Left cardiac atrium (tissue), 4 donors: ENCODE measurements around the gene CNKSR1. TPM values are rescaled to one million over a fixed set of nuclear protein-coding genes. Genes with fewer than 3 reads are reported as not detected.

ENCODE experiments used
- ATAC-seq, 2 donors: fragments of 200-7000 bp; cut with Tn5 transposase; one replicate each; pipeline ENCODE4 v1.9.1; 2020; ENCODE audit warnings: mild to moderate bottlenecking in 2 of 2, moderate library complexity in 2 of 2
- DNase-seq: peaks from one replicate; pipeline ENCODE4 v3.0.0-alpha.2; 2020
- intact Hi-C, 2 donors: fragments of 100-400 bp; cut with DNase I; formaldehyde crosslinking; loops; one replicate each; pipeline versions ENCODE4 v1.14.1 to v1.15.1; 2022 to 2023
- total RNA-seq, 2 donors: library from RNA; stranded (reverse); fragmentation: NEBNext Ultra II Directional; extraction: Animal tissue kit (Norgen Biotek cat#: 25700); gene quantifications; one replicate each; pipeline ENCODE4 v1.2.1, GENCODE V29; 2021
- donor health status: DM: no; HTN: yes; CAD: no.
- donor health status: DM: no; HTN: yes; CAD: no; lungs with severe emphysema.
- donor health status: DM: yes; HTN: yes; CAD: no.
- donor health status: Dilated cardiomyopathy.

Gene CNKSR1
- total RNA-seq, 2 donors from 2014 or later = 0.60 to 0.85 TPM

DNA sequence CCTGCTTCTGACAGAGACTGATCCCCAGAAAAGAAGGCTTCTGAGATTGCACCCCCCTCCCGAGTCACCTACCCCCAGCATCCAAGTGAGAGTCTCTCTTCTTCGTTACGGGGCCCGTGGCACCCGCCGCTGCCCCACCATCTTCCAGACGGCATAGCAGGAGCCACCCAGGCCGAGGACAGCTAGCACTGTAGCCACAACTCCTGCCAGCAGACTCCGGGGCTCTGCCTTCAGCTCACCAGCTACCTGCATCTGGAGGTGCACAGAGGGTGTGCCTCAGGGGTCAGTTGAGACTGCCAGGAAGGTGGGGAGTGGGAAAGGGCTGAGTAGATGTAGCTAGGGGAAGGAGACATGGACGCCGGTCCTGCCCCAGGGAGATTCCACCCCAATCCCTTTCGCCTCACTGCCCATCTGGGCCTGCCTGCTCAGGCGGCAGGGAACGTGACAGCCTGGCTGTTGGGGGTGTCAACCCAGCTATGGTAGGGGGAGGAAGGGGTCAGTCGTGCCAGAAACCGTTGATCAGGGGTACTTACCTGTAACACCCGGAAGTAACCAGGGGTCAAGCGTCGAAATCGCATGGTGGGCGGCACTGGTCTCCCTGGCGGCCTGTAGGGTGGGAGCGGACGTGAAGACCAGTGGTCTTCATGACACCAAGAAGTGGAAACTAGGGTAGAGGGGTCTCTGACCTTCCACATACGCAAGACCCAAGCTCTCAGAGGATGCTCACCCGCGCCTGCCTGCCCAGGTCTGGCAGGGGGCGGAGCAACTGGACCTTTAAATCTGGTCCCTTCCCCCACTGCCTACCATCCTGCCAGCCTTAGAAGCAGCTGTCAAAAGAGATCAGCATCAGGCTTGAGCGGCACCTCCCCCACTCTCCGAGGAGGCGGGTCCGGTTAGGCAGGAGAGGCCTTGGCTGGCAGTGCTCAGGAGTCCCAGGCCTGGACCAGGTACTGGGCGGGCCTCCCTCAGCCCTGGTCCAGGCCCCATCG, 5.9 kb upstream of the CNKSR1 start, which contains the start of gene ZNF593OS:
Gene ZNF593OS (minus strand): TSS at position 749 of the 989 bp plus-strand sequence. CDS start 171 bp downstream, at position 578.
- ATAC-seq (no peak), DNase-seq (no peak)
- intact Hi-C loops = loop anchor here in 1 of 2 donors (5.0 kb wide), 1 partner anchor 61 kb away; the partner anchor contains the start of gene CEP85

DNA sequence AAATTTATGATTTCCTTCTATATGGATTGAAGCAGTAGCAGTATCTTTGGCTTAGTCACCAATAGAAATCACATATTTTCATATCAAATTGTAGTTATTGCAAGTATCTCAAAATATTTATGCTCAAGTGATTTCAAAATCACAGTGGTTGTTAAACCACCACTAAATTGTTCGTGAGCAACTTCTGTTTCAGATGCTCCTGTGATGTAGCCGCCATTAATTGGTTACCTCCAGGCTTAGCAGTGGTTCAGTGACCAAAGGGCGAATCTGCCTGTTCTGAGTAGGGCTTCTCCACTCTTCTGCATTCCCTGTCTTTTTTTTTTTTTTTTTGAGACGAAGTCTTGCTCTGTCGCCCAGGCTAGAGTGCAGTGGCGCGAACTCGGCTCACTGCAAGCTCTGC, 1.9 kb upstream of the CNKSR1 start:
- no peak for ATAC-seq
- intact Hi-C loops = no loop called here
- DNase-seq = no peak

DNA sequence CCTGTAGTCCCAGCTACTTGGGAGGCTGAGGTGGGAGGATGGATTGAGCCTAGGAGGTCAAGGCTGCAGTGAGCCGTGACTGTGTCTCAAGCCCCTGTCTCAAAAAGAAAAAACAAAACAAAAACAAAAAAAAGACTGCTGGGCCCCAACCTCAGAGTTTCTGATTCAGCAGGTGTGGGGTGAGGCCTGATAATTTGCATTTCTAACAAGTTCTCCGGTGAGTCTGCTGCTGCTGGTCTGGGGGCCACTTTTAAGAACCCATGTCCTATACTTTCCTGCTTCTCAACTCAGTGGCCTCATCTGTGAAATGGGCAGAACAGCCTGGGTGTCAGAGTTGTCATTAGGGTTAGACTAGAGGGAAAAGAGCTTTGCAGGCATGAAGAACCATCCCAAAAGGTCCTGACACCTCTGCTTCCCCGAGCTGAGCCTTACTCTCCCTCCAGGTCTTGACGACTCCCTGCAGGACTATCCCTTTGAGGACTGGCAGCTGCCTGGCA, 2.8 kb downstream of the CNKSR1 start:
- DNase-seq = no peak
- ATAC-seq = no peak
- intact Hi-C loops = no loop called here

DNA sequence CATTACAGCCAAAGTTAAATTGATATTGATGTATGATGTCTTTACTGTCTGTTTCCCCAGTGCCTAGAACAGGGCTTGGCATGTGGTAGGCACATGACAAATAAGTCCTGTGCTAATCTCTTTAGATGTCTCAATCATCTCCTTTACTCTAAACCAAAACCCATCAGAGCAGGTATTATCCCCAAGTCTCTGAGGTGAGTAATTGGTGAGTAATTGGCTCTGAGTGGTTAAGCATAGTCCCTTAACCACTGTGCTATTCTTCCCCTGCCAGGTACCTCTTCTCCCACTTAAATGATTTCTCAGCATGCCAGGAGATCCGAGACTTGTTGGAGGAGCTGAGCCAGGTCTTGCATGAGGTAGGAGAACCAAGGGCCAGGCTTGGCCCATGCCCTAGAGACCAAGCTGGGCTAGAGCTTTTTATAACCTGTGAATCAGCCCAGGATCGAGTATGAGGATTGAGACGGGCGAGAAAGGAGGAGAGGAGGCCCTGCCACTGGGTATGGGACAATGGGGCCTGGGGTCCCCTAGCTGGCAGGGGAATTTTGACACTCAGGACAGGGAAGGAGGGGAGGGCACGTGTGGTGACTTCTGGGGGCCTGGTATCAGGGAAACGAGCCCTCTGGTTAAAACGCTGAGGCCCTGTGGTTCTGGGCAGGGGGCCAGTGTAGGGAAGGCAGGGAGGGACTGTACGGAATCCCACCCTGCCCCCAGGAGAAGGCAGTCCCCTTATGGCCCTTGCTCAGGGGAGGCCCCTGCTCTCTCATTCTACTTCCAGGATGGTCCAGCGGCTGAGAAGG, 4.5 kb downstream of the CNKSR1 start:
- ATAC-seq (peak in 1 of 2 donors; percentile 22), DNase-seq (no peak)
- intact Hi-C loops = no loop called here

DNA sequence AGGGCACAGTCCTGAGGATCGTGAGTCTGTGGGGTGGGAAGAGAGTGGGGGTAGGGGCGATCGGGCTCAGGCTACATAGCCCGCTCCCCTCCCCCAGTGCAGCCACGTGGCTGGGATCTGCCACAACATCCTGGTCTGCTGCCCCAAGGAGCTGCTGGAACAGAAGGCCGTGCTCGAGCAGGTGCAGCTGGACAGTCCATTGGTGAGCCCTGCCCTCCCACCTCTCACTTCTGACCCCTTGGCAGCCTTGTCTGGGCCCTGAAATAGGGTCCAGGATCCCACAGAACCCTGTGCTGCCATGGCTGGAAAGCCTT, 5.0 kb downstream of the CNKSR1 start:
- no peak for ATAC-seq
- intact Hi-C loops = no loop called here
- DNase-seq = no peak

DNA sequence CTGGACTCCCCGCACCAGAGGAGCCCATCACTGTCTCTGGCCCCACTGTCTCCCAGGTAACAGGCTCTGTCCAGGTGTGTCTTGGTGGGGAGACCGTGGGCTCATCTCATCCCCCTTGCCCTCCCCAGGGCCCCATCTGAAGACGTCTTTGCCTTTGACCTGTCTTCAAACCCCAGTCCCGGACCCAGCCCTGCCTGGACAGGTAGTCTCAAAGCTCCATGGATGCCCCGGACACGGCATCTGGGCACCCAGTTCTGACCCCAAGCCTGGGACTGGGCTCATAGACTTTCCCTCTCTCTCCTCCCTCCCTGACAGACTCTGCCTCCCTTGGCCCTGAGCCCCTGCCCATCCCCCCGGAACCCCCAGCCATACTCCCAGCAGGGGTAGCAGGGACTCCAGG, 6.8 kb downstream of the CNKSR1 start:
- DNase-seq (no peak), ATAC-seq (no peak)
- intact Hi-C loops = no loop called here

DNA sequence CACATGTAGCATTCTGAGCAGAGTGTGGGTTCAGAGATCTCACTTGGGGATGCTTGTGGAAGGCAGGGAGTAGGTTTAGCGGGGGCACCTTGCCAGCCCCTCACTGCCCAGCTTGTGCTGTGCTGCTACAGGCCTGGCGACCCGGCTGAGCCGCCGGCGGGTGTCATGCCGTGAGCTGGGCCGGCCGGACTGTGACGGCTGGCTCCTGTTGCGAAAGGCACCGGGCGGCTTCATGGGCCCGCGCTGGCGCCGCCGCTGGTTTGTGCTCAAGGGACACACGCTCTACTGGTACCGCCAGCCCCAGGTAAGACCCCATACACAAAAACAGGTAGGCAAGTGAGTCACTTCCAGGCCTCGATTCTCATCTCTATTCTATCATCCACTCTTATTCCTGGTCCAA, 7.6 kb downstream of the CNKSR1 start:
- ATAC-seq (no peak), DNase-seq (no peak)
- intact Hi-C loops = no loop called here

DNA sequence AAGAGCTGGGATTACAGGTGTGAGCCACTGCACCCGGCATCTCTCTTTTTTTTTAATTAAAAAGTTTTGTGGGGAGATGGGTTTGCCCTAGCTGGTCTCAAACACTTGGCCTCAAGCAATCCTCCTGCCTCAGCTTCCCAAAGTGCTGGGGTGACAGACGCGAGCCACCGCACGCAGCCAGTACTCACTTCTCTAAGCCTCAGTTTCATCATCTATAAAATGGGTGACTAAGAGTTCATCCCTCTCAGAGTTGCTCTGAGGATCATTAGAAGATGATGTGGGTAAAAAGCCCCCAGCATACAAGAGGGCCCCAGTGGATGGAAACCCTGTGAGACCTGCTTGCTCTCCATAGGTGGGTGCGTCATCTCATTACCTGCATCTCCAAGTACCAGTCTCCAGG, 10.6 kb downstream of the CNKSR1 start:
- DNase-seq (no peak), ATAC-seq (no peak)
- intact Hi-C loops = no loop called here

DNA sequence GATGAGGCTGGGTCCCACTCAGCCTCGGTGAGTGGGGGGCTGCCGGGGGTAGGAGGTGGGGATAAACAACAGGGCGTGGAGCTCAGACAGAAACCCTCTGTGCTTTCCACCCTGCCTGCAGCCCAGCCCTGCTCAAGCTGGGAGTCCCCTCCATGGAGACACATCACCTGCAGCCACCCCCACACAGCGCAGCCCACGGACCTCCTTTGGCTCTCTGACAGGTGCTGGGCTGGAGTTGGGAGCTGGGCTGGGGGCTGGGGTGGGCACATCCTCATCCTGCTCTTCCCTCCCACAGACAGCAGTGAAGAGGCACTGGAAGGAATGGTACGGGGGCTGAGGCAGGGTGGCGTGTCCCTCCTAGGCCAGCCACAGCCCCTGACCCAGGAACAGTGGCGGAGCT, 11.2 kb downstream of the CNKSR1 start:
- intact Hi-C loops = no loop called here
- DNase-seq = no peak
- no peak for ATAC-seq

DNA sequence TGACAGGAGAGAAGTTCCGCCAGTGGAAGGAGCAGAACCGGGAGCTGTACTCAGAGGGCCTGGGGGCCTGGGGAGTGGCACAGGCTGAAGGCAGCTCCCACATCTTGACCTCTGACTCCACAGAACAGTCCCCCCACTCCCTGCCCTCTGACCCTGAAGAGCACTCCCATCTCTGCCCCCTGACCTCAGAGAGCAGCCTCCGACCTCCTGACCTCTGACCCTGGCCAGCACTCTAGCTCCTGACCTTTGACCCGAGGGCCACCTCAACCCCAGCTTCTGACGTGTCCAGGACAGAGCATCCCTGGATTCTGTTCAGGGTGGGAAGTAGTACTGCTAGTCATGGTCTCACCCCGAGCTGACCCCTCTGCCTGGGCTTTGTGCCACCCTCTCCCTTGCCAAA, 12.0 kb downstream of the CNKSR1 start:
- DNase-seq (no peak), ATAC-seq (no peak)
- intact Hi-C loops = no loop called here

DNA sequence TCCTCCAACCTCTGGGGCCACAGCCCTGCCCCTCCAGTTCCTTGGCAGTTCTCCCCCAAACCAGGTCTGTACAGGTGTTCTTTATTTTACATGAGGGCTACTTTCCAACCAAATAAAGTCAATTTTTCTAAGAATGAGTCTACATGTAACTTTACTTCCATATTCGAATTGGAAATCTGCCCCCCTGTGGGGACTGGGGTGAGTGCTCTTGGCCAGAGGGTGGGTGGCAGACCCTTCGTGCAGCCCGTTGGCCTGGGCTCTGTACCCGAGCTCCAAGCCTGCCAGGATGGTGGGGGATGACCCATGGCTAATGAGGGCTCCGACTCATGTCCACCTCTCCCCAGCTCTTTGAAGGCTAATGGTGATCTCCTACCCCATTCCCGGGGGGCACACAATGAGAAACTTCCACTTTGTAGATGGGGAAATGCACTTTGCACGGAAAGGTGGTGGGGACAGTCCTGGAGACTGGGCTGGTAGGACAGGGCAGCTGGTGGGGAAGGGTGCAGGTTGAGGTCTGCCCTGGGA, 12.5 kb downstream of the CNKSR1 start:
- intact Hi-C loops = no loop called here
- ATAC-seq (no peak), DNase-seq (no peak)

DNA sequence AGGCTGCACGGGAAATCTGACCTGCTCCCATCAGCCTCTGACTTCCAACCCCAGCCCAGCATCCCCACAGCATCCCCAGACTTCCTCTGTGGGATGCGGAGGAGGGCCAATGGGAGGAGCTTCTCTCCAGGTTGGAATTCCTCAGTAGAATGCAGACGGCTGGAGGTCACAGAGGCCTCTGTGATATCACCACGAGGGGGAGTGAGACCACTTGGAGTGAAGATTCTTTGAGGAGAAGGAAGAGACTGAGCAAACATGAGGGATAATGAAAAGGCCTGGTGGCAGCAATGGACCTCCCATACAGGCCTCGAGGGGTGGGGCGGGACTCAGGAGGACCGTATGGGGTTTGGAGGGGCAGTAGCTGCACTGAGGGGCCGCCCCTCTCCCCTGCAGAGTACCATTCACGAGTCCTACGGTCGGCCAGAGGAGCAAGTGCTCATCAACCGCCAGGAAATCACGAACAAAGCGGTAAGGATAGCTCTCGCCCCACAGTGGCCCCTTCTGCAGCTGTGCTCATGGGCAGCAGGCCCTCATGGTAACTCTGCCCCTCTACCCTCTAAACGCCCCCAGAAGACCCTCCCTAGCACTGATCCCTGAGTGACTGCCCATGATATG, 13.2 kb downstream of the CNKSR1 start, which contains the start of gene CATSPER4:
Gene CATSPER4 (plus strand): TSS at position 230 of the 615 bp plus-strand sequence. CDS start 26 bp downstream, at position 256.
- no peak for DNase-seq
- intact Hi-C loops = no loop called here
- ATAC-seq = peak in 1 of 2 donors; percentile 46

DNA sequence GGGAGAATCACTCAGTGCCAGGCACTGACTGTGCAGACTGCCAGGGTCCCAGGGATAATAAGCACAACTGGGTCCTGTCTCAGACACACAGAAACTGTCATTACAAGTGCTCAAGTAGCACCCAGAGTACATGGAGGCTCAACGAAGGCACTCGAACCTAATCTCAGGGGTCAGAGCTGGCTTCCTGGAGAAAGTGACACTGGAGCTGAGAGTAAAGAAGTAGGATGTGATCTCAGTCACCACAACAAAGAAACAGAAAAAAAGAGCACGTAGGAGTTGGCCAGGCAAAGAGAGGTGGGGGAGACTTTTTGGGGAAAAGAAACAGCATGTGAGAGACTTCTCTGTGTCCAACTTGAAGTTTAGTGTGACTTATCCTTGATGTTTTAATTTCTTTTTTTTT, 14.4 kb downstream of the CNKSR1 start:
- DNase-seq (no peak), ATAC-seq (no peak)
- intact Hi-C loops = no loop called here

DNA sequence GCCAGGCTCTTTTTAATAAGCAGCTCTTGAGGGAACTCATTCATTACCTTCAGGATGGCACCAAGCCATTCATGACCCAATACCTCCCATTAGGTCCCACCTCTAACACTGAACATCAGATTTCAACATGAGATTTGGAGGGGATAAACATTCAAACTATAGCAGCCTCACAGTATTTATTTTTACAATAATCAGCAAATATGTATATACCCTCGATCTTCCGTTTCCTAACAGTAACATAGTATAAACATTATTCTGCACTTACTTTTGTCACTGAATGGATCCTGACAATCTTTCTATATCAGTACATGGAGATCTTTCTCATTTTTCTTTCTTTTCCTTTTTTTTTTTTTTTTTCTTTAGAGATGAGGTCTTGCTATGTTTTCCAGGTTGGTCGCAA, 18.5 kb downstream of the CNKSR1 start:
- intact Hi-C loops = no loop called here
- DNase-seq (no peak), ATAC-seq (no peak)

DNA sequence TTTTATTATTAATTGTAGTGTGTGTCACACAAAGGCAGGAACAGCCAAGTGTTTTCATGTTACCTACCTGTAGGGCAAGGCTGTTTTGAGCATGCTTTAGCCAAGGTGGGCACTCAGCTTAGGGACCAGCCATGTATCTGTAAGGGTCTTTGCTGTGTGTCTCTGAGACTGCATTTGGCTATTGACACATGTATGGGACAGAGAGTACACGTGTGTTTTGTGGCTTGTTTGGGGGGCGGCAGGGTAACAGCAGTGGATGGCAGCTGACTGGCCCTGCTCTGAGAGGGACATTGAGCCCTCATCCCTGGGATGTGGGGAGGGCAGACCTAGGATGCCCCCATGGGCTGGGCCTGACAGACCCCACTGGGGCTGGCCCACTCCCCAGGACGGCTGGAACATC, 20.0 kb downstream of the CNKSR1 start:
- DNase-seq (no peak), ATAC-seq (no peak)
- intact Hi-C loops = no loop called here

DNA sequence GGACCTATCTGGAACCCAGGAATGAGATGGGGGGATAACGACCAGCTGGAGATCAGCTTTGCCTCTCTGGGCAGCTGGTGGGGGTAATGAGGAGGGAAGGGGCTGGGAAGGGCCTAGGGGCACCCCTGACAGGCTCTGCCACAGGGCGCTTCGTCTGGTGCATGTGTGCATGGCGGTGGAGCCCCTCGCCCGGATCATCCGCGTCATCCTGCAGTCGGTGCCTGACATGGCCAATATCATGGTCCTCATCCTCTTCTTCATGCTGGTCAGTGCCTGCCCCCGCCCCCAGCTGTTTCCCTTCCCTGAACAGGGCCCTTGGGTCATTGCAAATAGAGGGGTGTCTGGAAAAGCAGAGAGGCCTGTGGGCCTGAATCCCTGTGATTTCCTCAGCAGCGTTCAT, 20.5 kb downstream of the CNKSR1 start:
- intact Hi-C loops = no loop called here
- ATAC-seq (no peak), DNase-seq (no peak)

DNA sequence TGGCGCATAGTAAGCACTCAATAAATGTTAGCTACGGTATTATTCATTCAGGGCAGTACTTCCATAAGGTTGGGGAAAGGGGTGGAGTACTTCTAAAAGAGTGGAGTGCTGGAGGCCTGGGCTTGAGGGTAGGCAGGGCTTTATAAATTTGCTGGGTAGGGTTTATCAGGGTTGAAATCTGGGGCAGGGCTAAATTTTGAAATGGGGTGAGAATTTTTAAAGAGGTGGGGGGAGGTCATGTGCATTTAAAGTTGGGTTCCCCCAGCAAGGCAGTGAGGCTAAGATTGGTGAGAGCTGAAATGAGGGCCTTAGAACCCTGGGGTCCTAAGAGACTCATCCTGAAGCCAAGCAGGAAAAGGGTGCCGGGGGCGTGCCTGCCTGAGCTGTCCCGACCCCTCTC, 23.1 kb downstream of the CNKSR1 start:
- ATAC-seq (no peak), DNase-seq (no peak)
- intact Hi-C loops = no loop called here

DNA sequence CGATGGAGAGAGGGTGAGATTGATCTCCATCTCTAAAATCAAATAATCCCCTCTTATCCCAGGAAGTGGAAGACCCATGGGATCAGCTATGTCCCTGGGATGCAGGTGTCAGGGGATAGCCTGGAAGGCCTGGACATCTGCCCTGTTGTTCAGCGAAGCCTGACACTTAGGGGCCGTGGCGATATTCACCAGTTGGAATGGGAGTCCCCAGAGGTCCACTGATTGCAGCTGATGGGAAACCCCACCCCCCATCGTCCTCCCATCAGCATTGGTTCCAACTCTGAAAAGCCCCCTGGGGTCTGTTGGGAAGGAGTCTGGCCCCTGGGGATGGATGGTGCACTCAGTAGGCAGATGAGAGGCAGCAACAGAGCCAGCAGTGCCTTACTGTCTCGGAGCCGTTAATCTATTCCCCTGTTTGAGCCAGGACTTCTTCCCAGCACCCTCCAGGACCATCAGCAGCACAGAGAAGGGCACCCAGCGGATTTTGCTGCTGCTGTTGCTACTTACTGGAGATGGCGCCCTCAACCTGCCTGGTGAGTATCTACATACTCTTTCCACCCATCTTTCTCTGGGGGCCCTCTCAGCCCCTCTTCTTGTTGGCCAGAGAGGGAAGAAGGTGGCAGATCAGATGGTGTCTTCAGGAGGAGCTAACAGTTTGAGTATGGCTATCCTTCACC, 26.5 kb downstream of the CNKSR1 start:
- intact Hi-C loops = no loop called here
- ATAC-seq (no peak), DNase-seq (no peak)
